HEK293T (cell line): ENCODE data around the gene KIR3DL2.

ENCODE experiments used
- BHLHE40 ChIP-seq: fragments of 450-650 bp; IDR thresholded peaks from 2 replicates; pipeline ENCODE4 v1.6.1; 2016; ENCODE audit warnings: mild to moderate bottlenecking, moderate library complexity, borderline replicate concordance
- ELF4 ChIP-seq: fragments of 450-650 bp; IDR thresholded peaks from 2 replicates; pipeline ENCODE4 v1.6.1; 2017; ENCODE audit warnings: antibody characterized with exemption
- FOXA1 ChIP-seq: fragments of 450-650 bp; IDR thresholded peaks from 2 replicates; pipeline ENCODE4 v1.6.1; 2016; ENCODE audit warnings: mild to moderate bottlenecking
- FOXK2 ChIP-seq: fragments of 450-650 bp; IDR thresholded peaks from 2 replicates; pipeline ENCODE4 v1.6.1; 2016; ENCODE audit warnings: mild to moderate bottlenecking
- FOXM1 ChIP-seq: fragments of 450-650 bp; IDR thresholded peaks from 2 replicates; pipeline ENCODE4 v1.6.1; 2017; ENCODE audit warnings: mild to moderate bottlenecking, borderline replicate concordance
- HDGF ChIP-seq: fragments of 450-650 bp; IDR thresholded peaks from 2 replicates; pipeline ENCODE4 v1.6.1; 2017; ENCODE audit warnings: antibody characterized with exemption, borderline replicate concordance
- L3MBTL2 ChIP-seq: fragments of 450-650 bp; conservative IDR thresholded peaks from 2 replicates; pipeline ENCODE4 v1.6.1; 2016; ENCODE audit warnings: mild to moderate bottlenecking
- LEF1 ChIP-seq: fragments of 450-650 bp; IDR thresholded peaks from 2 replicates; pipeline ENCODE4 v1.6.1; 2017; ENCODE audit warnings: mild to moderate bottlenecking, borderline replicate concordance
- SP1 ChIP-seq: fragments of 450-650 bp; IDR thresholded peaks from 2 replicates; pipeline ENCODE4 v1.6.1; 2017
- SUZ12 ChIP-seq: fragments of 450-650 bp; IDR thresholded peaks from 2 replicates; pipeline ENCODE4 v1.6.1; 2016; ENCODE audit warnings: mild to moderate bottlenecking
- TARDBP ChIP-seq: fragments of 450-650 bp; IDR thresholded peaks from 2 replicates; pipeline ENCODE4 v1.6.1; 2016

DNA sequence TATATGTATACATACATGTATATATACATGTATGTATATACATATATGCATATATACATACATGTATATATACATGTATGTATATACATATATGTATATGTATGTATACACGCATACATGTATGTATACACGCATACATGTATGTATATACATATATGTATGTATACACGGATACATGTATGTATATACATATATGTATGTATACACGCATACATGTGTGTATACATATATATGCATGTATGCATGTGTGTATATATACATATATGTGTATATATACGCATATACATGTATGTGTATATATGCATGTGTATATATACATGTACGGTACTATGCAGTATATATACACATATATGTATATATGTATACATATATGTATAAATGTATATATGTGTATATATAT lies 53.1 kb downstream of the KIR3DL2 start:
- TF ChIP-seq TARDBP: no peak
- no peak for TF ChIP-seq L3MBTL2
- no peak for TF ChIP-seq FOXM1
- TF ChIP-seq SUZ12: no peak
- TF ChIP-seq FOXK2: no peak
- TF ChIP-seq FOXA1: no peak
- no peak for TF ChIP-seq SP1
- no peak for TF ChIP-seq LEF1
- no peak for TF ChIP-seq ELF4
- no peak for TF ChIP-seq HDGF
- TF ChIP-seq BHLHE40: no peak
